CD4-positive, alpha-beta T cell treated with Interleukin-4 for 1 hour (primary cell): ENCODE results near the gene NFATC1.

Experiments
- DNase-seq, 2 donors: peaks; one replicate each; pipeline ENCODE4 v3.0.0-alpha.2; 2020 to 2022

NFATC1 gene

GRCh38 chr18:79424880-79425568, 29.3 kb downstream of the NFATC1 start:
- DNase-seq: no peak

GRCh38 chr18:79425569-79425886, 29.8 kb downstream of the NFATC1 start:
- DNase-seq: no peak

GRCh38 chr18:79426376-79427300, 30.9 kb downstream of the NFATC1 start:
- DNase-seq: no peak

- no peak for DNase-seq
Observed at GRCh38 chr18:79427368-79428225, 31.9 kb downstream of the NFATC1 start.

GRCh38 chr18:79428287-79428686, 32.6 kb downstream of the NFATC1 start:
- DNase-seq: no peak

- no peak for DNase-seq
Observed at GRCh38 chr18:79429381-79429780, 33.7 kb downstream of the NFATC1 start.

GRCh38 chr18:79429785-79430281, 34.1 kb downstream of the NFATC1 start:
- DNase-seq: no peak

DNA sequence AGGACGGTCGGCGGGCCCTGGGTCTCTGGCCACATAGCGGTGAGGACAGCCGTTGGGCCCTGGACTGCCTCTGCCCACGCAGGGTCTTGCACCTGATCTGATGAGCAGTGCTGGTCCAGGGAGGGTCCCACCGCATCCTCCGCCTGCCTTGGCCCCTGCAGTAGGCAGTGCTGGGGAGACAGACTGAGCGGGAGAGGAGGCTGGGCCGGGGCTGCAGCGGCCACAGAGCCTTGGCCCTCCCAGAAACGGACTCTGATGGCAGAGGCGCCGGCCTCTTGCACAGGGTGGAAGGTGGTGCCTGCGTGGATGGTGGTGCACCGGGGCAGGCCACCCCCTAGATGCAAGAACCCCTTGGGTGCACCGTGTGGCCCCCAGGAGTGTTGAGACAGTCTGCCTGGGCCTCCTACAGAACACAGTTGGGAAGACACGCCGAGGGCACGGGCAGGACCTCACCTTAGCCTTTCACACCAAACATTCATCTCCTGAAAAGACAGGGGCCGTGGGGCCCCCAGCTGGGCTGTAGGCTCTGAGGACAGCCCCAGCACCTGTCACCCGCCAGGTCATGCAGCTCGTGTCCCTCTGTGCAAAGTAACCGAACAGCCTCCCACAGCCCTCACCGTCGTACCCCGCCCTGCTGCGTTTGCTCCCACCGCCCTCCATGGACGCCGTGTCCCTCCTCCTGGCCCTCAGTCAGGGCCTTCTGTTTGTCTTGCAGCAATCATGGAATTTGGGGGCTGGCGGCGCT, 36.8 kb downstream of the NFATC1 start:
- DNase-seq: no peak

DNA sequence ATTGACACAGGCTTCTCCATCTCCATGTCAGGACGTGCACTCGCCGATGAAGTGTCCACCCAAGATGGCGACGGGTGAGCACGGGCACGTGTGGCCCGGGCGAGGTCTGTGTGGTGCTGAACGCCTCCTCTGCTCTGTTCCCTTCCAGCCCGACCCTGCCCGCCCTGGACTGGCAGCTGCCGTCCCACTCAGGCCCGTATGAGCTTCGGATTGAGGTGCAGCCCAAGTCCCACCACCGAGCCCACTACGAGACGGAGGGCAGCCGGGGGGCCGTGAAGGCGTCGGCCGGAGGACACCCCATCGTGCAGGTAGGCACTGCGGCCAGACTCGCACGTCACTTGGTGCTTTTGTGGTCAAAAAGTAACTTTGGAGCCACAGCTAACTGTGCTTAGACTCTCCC, 37.7 kb downstream of the NFATC1 start:
- no peak for DNase-seq

DNA sequence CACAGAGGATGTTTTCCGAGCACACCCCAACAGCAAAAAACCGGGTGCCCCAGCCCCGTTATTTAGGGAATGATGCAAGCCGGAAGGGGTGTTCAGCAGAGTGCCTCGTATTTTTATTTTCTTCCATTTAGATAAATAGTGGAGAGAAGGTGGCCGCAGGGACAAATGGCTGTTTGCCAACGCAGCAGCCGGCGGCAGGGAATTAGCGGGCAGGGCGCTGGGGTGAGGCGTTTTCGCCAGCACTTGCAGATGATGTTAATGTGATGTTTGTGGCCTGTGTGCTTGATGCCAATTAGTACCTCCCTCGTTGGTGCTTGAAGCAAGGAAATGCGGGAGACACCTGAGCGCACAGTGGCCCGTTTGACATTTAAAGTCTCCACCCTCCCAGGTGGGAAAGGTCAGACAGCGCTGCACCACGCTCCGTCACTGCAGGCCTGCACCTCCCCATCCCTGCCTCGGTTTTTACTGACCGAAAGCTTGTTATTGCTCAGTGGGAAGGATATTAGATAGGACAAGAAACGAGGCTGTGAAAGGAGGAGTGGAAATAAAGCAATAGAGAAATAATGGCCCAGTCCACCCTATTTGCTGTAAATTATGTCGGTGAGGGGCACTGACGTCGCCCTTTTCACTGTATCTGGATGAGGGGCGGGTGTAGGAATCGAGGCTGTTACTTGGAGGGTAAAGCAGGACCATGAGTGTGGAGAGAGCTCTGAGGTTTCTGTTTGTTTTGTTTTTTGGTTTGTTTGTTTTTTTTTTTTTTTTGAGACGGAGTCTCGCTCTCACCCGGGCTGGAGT, 39.1 kb downstream of the NFATC1 start:
- no peak for DNase-seq

GRCh38 chr18:79436556-79437275, 41.0 kb downstream of the NFATC1 start:
- DNase-seq: no peak

DNA sequence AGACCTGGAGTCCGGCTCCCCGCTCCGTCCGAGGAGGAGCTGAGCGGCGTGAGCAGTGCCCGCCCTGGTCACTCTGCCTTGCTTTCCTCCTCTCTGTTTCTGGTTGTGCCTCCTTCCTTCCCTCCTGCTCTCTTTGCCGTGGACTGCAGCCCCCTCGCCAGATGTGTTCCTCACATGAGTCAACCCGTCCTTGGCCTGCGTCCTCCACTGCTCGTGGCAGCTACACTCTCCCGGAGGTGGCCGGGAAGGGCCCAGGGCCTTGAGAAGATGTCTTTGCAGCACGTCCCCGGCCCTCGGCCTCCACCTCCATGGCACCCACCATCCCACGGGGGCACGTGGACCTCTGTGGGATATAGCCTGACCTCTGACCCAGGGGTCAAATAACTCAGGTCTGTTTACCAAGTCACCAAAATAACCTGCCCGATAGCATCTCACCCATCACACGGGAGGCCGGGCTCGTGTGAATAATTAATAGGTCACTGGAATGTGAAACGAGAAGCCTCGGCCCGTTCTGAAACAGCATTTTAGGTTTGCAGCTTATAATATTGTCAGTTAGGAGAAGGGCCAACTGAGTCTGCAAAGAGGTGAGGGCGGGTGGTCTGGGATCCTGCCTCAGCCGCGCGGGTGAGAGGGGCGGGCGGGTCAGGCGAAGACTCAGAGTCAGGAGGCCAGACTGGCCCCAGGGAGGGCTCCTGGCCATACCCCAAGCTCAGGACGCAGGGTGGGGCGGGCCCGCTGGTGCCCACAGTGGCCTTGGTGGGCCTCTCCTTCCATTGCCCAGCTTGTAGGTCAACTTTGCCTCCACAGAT, 42.6 kb downstream of the NFATC1 start:
- DNase-seq: no peak

GRCh38 chr18:79438898-79439627, 43.3 kb downstream of the NFATC1 start:
- DNase-seq: peak; percentile 22 to 33

DNA sequence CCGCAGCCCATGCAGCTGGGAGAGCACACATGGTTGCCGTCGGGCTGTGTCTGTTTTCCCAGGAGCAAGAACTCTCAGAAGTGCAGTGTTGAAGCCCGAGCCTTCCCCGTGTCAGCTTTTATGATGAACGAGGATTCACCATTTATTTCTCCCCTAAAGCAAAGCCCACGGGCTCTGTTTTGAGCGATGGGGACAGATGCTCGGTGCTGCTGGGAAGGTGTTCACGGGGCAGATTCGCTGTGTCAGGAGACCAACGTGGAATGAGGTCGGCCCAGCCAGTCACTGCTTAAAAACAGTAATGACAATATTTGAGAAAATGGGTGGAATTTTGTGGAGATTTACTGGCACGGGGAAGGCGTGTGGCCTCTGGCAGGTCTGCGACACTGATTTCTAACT, 43.9 kb downstream of the NFATC1 start:
- no peak for DNase-seq

GRCh38 chr18:79440316-79441110, 44.8 kb downstream of the NFATC1 start:
- DNase-seq: no peak

- DNase-seq: no peak
Observed at GRCh38 chr18:79441420-79441819, 45.7 kb downstream of the NFATC1 start.

GRCh38 chr18:79442508-79443221, 46.9 kb downstream of the NFATC1 start:
- no peak for DNase-seq

DNA sequence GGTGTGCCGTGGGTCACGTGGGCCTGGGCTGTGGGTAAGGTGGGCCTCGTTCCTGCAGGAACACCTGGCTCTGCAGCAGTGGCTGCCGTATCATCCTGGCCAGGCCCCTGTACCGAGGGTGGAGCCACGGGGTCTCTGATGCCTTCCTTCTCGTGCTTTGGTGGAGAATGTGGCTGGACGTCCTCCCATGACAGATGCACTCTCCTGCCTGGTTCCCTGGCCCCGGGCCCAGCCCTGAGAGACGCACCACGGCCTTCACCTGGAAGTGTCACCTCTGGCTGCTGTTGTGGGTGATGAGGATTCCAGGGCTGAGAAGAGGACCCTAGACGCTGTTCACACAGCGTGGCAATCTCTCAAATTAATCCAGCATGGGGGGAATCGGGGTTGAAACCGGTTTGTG, 49.5 kb downstream of the NFATC1 start:
- no peak for DNase-seq
